Activated CD4-positive, alpha-beta memory T cell treated with anti-CD3 and anti-CD28 coated beads, Interleukin-2, amount 10 ng/mL, durations not matched to agents 7 days and 5 days (primary cell): ENCODE results near the gene YBEY. TPM values are rescaled to one million over a fixed set of nuclear protein-coding genes. Genes with fewer than 3 reads are reported as not detected.

Experiments
- CTCF ChIA-PET: fragments of 350-600 bp; sonication (Branson Sonifier 250); formaldehyde crosslinking; loops from one replicate; lab custom pipeline; 2021; ENCODE audit warnings: antibody characterized with exemption, inconsistent platforms; lab: Charles Lee
- POLR2A ChIA-PET: fragments of 350-600 bp; sonication (Branson Sonifier 250); formaldehyde crosslinking; loops from one replicate; lab custom pipeline; 2021; ENCODE audit warnings: antibody characterized with exemption; lab: Charles Lee
- DNase-seq: peaks from one replicate; pipeline ENCODE4 v3.0.0-alpha.2; 2020
- H3K27ac Mint-ChIP-seq: one replicate; pipeline ENCODE4 v1.8.0; 2021; ENCODE audit warnings: mild to moderate bottlenecking, mixed read lengths
- H3K27me3 Mint-ChIP-seq: one replicate; pipeline ENCODE4 v1.8.0; 2021; ENCODE audit warnings: mixed read lengths
- H3K36me3 Mint-ChIP-seq: one replicate; pipeline ENCODE4 v1.8.0; 2021; ENCODE audit warnings: low read depth, mixed read lengths
- H3K4me1 Mint-ChIP-seq: one replicate; pipeline ENCODE4 v1.8.0; 2021; ENCODE audit warnings: mixed read lengths
- H3K4me3 Mint-ChIP-seq: one replicate; pipeline ENCODE4 v1.8.0; 2021; ENCODE audit warnings: mild to moderate bottlenecking, mixed read lengths
- H3K9me3 Mint-ChIP-seq: one replicate; pipeline ENCODE4 v1.8.0; 2021; ENCODE audit warnings: mixed read lengths
- total RNA-seq, 2 experiments: library from RNA; stranded (reverse); gene quantifications; one replicate each; pipeline ENCODE4 v1.2.3, GENCODE V29; 2021

YBEY gene
- total RNA-seq, 2 experiments from 2014 or later, result 10.8 to 12.1 TPM

DNA sequence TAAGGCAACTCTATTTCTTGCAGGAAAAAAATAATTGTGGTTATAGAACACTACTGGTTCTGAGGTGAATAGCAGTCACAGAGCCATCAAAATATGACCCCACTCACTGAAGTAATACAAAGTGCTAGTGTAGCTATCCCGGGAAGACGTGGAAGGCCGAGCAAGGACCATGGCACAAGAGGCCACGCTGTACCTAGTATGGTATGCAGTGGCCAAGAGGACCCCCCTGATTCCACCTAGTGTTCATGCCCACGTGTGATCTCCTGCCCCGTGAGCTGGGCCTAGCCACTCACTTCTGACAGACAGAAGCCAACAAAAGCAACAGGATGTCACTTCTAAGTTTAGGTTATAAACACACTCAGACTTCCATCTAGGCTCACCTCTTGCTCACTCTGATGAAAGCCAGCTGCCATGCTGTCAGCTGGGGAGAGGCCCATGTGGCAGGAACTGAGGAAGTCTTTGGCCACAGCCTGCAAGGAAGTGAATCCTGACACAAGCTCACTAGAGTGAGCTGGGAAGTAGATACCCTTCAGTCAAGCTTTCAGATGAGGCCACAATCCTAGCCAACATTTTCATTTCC, 35.9 kb upstream of the YBEY start:
- ChIA-PET CTCF (interaction anchor here (0.8 kb wide), 1 partner anchor 108 kb away, joined by 3 read pairs; no protein-coding TSS in a partner anchor), POLR2A (interaction anchor here (0.9 to 1.9 kb wide), 4 partner anchors 17 to 73 kb away, joined by 3 to 7 read pairs (median 4); partner anchors contain the start of genes MCM3AP and YBEY)
- no peak overlapping the region for H3K4me3 Mint-ChIP-seq
- DNase-seq, result no peak
- H3K27me3 Mint-ChIP-seq, result no peaks in the 10 kb centered on the region
- peaks cover 38% of the 10 kb centered on the region for H3K4me1 Mint-ChIP-seq
- no peaks in the 10 kb centered on the region for H3K9me3 Mint-ChIP-seq
- H3K36me3 Mint-ChIP-seq, result peaks cover 77% of the 10 kb centered on the region
- peak overlapping the region; percentile 55 for H3K27ac Mint-ChIP-seq

DNA sequence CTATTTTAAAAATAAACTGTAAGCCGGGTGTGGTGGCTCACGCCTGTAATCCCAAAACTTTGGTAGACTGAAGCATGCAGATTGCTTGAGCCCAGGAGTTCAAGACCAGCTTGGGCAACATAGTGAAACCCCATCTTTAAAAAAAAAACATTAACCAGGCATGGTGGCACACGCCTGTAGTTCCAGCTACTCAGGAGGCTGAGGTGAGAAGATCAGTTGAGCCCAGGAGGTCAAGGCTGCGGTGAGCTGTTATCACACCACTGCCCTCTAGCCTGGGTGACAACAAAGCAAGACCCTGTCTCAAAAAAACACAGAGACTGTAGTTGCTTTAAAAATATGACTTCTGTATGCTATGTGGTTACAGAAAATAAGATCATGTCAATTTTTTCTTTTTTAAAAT, 33.3 kb upstream of the YBEY start:
- ChIA-PET CTCF (interaction anchor here (0.8 to 1.6 kb wide), 5 partner anchors 23 to 280 kb away, joined by 3 to 5 read pairs (median 4); partner anchors contain the start of gene MCM3AP), POLR2A (interaction anchor here (0.7 to 2.1 kb wide), 6 partner anchors 10 to 1910 kb away, joined by 3 to 9 read pairs (median 6); a partner anchor contains a TSS)
- Mint-ChIP-seq H3K27ac (peak overlapping the region; percentile 87), H3K36me3 (peaks cover 82% of the 10 kb centered on the region), H3K4me1 (peaks cover 42% of the 10 kb centered on the region), H3K4me3 (no peak overlapping the region), H3K9me3 (no peaks in the 10 kb centered on the region), H3K27me3 (no peaks in the 10 kb centered on the region)
- no peak for DNase-seq

DNA sequence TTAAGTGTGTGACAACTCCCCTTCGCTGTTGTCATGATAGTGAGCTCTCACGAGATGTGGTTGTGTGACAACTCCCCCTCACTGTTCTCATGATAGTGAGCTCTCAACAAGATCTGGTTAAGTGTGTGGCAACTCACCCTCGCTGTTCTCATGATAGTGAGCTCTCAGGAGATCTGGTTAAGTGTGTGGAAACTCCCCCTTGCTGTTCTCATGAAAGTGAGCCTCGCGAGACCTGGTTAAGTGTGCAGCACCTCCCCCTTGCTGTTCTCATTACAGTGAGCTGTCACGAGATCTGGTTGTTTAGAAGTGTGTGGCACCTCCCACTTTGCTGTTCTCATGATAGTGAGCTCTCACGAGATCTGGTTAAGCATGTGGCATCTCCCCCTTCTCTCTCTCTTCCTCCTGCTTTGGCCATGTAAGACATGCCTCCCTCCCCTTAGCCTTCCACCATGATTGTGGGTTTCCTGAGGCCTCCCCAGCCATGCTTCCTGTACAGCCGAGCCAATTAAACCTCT, 32.5 kb upstream of the YBEY start:
- no peaks in the 10 kb centered on the region for H3K27me3 Mint-ChIP-seq
- H3K4me1 Mint-ChIP-seq, result peaks cover 42% of the 10 kb centered on the region
- H3K36me3 Mint-ChIP-seq, result peaks cover 88% of the 10 kb centered on the region
- ChIA-PET POLR2A (interaction anchor here (1.2 to 2.1 kb wide), 7 partner anchors 11 to 204 kb away, joined by 3 to 9 read pairs (median 5); partner anchors contain the start of gene YBEY), CTCF (interaction anchor here (0.9 to 1.6 kb wide), 7 partner anchors 11 to 280 kb away, joined by 3 to 5 read pairs (median 3); partner anchors contain the start of gene MCM3AP)
- DNase-seq, result peak; percentile 68
- H3K27ac Mint-ChIP-seq, result peak overlapping the region; percentile 87
- no peak overlapping the region for H3K4me3 Mint-ChIP-seq
- no peaks in the 10 kb centered on the region for H3K9me3 Mint-ChIP-seq

DNA sequence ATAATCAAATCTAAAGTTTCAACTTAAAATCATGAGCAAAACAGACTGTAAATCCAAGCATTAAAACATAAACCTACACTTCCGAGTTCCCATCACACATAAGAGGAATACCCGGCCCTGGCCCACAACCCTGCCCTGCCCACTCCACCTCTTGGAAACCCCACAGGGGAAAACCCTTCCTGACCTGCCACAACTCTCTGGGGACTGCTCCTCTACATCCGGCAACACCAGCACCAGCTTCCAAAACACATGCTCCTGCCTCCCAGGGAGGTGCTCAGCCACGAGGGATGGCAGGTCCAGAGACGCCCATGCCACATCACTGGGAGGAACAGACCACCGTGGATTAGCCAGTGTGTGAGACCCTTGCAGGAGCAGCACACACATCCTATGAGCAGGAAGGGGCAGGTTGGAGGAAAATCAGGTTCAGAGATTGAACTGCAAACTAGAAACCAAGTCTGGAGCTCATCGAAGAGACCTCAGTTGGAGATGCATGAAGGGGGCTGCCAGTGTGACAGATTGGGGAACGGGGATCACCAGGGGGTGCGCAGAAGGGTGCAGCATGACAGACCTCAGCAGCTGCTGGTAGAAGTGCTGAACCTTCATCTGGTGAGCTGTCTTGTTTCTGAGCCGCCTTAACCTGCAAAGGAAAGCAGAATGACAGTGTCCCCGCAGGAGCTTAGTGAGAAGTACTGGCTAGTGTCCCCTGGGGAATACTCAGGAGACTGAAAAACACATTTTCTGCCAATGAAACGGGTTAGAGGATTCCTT, 31.8 kb upstream of the YBEY start:
- no peaks in the 10 kb centered on the region for H3K9me3 Mint-ChIP-seq
- ChIA-PET CTCF (interaction anchor here (0.9 to 1.3 kb wide), 5 partner anchors 11 to 111 kb away, joined by 3 to 5 read pairs (median 3); partner anchors contain the start of gene MCM3AP), POLR2A (interaction anchor here (0.8 to 2.1 kb wide), 8 partner anchors 10 to 203 kb away, joined by 3 to 7 read pairs (median 4); partner anchors contain the start of gene YBEY)
- H3K27me3 Mint-ChIP-seq, result no peaks in the 10 kb centered on the region
- H3K36me3 Mint-ChIP-seq, result peaks cover 86% of the 10 kb centered on the region
- peaks cover 42% of the 10 kb centered on the region for H3K4me1 Mint-ChIP-seq
- no peak overlapping the region for H3K4me3 Mint-ChIP-seq
- peak overlapping the region; percentile 87 for H3K27ac Mint-ChIP-seq
- no peak for DNase-seq

DNA sequence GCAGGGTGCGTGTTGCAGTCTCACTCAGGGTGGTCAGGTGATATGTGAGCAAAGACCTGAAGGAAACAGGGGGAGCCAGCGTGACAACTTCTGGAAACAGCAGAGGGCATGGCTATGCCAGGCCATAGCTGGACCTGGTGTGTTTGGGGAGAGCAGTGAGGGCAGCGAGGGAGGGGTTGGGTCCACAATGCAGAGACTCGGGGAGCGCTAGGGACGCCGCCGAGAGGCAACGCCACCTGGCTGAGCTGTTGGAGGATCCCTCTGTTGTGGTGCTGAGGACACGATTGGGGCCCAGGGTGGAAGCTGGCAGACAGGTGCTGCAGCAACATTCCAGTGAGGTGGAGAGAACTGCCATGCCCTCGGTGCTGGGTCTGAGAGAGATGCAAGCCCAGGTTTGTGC, 31.0 kb upstream of the YBEY start:
- Mint-ChIP-seq H3K27me3 (no peaks in the 10 kb centered on the region), H3K27ac (peak overlapping the region; percentile 87), H3K4me3 (no peak overlapping the region), H3K36me3 (peaks cover 78% of the 10 kb centered on the region), H3K4me1 (peaks cover 37% of the 10 kb centered on the region), H3K9me3 (no peaks in the 10 kb centered on the region)
- ChIA-PET CTCF (no interaction called here), POLR2A (interaction anchor here (0.8 to 2.1 kb wide), 3 partner anchors 29 to 202 kb away, joined by 3 to 6 read pairs (median 3); no protein-coding TSS in a partner anchor)
- DNase-seq, result no peak

DNA sequence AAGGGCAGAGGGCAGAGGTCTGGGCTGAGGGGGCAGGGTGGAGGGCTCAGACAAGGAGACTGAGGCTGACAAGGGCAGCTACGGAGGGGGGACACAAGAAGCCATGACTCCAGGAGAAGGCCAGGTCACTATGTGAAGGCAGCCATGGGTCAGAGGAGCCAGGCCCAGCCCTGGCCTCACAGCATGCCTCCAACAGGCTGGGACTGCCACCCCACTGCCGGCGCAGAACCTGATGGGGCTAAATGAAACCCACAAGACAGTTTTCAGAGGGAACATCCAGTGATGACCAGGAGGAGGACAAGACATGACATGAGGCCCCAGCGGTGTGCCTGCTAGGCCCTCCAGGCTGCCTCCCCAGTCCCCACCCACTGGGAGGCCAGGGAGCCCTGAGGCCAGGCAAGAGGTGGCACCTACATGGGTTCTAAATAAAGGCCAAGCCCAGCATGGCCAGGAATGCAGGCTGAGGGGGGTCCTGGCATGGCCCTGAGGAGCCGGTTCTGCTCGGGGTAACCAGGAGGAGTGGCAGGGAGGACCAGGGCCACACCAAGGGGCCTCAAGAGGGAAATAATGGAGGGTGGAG, 30.3 kb upstream of the YBEY start:
- peaks cover 30% of the 10 kb centered on the region for H3K4me1 Mint-ChIP-seq
- ChIA-PET CTCF (no interaction called here), POLR2A (no interaction called here)
- H3K4me3 Mint-ChIP-seq, result no peak overlapping the region
- H3K36me3 Mint-ChIP-seq, result peaks cover 75% of the 10 kb centered on the region
- H3K27ac Mint-ChIP-seq, result no peak overlapping the region
- DNase-seq, result no peak
- H3K9me3 Mint-ChIP-seq, result no peaks in the 10 kb centered on the region
- no peaks in the 10 kb centered on the region for H3K27me3 Mint-ChIP-seq

DNA sequence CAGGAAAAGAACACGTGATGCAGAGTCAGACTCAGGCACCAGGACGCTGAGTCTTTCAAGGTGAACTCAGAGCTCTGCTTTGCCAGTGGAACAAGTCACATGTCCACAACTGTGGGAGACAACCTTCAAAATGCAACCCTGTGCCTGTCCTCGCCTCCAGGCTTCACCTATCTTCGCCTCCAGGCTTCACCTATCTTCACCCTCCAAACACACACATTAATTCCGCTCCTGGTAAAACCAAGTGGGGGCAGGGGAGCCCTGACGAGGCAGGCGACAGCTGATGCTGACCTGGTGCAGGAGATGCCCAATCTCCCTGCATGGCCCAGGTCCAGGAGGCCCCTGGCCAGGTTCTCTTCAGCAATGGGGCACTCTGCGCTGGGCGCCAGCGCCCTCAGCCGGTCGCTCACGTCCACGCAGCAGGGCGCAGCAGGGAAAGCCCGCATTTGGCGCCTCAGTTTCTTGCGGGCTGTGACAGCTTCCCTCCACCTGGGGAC, 29.6 kb upstream of the YBEY start:
- no peak for DNase-seq
- ChIA-PET POLR2A (no interaction called here), CTCF (no interaction called here)
- Mint-ChIP-seq H3K27me3 (no peaks in the 10 kb centered on the region), H3K27ac (no peak overlapping the region), H3K4me3 (no peak overlapping the region), H3K9me3 (no peaks in the 10 kb centered on the region), H3K36me3 (peaks cover 74% of the 10 kb centered on the region), H3K4me1 (peaks cover 25% of the 10 kb centered on the region)

DNA sequence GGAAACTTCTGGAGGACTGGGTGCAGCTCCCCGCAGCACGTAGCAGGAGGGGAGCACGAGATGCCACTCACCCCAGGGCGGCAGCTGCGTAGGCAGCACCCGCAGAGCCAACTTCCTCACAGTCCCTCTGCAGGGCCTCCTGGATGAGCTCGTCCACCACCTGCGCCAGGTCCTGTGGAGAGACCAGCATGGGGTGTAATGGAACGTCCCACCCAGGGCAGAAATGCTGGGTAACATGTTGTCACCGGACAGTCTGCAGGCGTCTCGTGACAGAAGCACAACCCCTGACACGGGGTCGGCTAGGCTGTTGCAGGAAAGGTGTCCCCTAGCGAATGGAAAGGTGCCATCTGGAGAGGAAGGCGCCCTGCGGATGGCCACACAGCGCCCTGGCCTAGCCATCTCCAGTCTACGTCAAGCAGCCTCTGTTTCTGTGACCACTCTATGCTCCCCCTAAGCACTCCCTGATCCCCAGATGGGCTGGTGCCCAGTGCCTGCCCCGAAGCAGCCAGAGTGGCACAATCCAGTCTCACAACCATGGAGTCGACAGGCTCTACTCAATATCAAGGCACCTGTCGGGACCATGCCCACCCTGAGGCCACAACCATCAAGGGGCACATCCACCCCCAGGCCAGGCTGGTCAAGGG, 22.0 kb upstream of the YBEY start:
- no peak for DNase-seq
- POLR2A ChIA-PET, result no interaction called here
- no peaks in the 10 kb centered on the region for H3K9me3 Mint-ChIP-seq
- H3K4me1 Mint-ChIP-seq, result no peaks in the 10 kb centered on the region
- H3K27me3 Mint-ChIP-seq, result no peaks in the 10 kb centered on the region
- H3K4me3 Mint-ChIP-seq, result no peak overlapping the region
- CTCF ChIA-PET, result interaction anchor here (0.6 kb wide), 1 partner anchor 11 kb away, joined by 3 read pairs; no protein-coding TSS in a partner anchor
- H3K27ac Mint-ChIP-seq, result peak overlapping the region; percentile 19
- H3K36me3 Mint-ChIP-seq, result peaks cover 31% of the 10 kb centered on the region

DNA sequence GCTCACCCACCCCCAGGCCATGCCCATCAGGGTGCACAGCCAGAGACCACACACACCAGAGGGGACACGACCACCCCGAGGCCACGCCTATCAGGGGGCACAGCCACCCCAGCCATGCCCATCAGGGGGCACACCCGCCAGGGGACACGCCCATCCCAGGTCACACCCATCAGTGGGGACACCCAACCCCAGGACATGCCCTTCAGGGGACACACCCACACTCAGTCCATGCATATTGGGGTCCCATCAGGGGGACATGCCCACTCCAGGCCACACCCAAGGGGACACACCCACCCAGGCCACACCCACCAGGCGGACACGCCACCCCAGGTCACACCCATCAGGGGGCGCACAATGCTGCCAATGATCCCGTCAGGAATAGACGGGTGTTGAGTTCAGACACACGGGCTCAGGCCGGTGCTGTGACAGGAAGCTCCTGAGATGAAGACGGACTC, 21.4 kb upstream of the YBEY start:
- Mint-ChIP-seq H3K36me3 (peaks cover 31% of the 10 kb centered on the region), H3K27me3 (no peaks in the 10 kb centered on the region)
- POLR2A ChIA-PET, result no interaction called here

DNA sequence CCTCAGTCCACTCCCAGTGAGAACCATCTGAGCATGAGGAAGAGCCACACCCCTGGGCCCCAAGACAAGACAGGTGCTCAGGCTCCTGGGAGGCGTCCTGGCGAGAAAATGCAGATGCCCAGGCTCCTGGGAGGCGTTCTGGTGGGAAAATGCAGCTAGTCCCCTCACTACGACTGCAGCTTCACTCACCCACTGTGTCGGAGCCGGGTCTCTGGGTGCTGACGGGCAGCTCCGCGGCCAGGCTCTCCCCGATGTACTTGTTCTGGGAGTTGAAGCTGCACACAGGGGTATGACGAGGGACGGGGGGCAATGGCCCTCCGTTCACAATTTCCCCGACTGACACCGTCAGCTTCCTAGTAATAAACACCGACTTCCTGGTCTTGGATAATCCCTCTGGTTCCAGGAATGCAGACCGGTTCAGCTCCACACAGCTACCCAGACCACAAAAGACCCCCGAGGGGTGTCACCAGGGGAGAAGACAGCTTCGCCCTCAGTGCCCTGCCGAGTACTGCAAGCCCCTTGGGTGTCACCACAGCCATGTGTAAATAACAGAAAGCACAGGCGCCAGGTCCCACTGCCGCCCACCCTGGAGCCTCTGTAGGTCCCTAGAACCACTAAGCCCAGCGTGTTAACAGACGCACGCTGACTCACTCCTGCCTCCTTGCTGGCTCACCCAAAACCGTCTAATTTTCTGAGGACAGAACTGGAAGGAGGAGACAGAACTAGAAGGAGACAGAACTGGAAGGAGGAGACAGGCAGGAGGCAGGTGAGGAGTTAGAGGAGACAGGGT, 20.2 kb upstream of the YBEY start:
- ChIA-PET CTCF (interaction anchor here (1.5 kb wide), 1 partner anchor 18 kb away, joined by 3 read pairs; no protein-coding TSS in a partner anchor), POLR2A (no interaction called here)
- no peak overlapping the region for H3K4me3 Mint-ChIP-seq

More for the DNA sequence above, 21.4 kb upstream of the YBEY start:
- Mint-ChIP-seq H3K4me1 (no peaks in the 10 kb centered on the region), H3K4me3 (no peak overlapping the region), H3K9me3 (no peaks in the 10 kb centered on the region), H3K27ac (no peak overlapping the region)
- CTCF ChIA-PET, result interaction anchor here (1.5 kb wide), 1 partner anchor 19 kb away, joined by 3 read pairs; no protein-coding TSS in a partner anchor
- DNase-seq, result no peak

DNA sequence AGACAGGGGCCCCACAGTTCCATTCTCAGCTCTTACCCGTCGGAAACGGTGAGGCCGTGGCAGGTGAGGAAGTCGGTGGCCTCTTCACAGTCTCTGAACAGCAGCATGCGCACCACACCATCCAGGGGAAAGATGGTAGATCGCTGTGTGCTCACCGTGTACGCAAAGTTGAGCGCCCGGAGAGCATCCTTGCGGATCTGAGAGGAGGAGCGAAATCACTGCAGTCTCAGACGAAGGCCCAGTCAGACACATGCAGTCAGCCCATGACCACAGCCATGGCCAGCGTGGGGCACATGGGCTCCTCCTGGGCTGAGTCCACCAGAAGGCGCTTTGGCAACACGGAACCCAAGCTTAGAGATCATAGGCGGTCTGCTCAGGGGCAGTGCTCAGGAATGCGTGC, 19.2 kb upstream of the YBEY start:
- H3K36me3 Mint-ChIP-seq, result peaks cover 38% of the 10 kb centered on the region
- DNase-seq, result no peak
- ChIA-PET POLR2A (no interaction called here), CTCF (no interaction called here)
- H3K27me3 Mint-ChIP-seq, result no peaks in the 10 kb centered on the region
- H3K9me3 Mint-ChIP-seq, result no peaks in the 10 kb centered on the region
- no peak overlapping the region for H3K4me3 Mint-ChIP-seq
- no peak overlapping the region for H3K27ac Mint-ChIP-seq
- H3K4me1 Mint-ChIP-seq, result no peaks in the 10 kb centered on the region

More for the DNA sequence above, 20.2 kb upstream of the YBEY start:
- DNase-seq, result no peak
- Mint-ChIP-seq H3K36me3 (peaks cover 38% of the 10 kb centered on the region), H3K4me1 (no peaks in the 10 kb centered on the region), H3K27me3 (no peaks in the 10 kb centered on the region), H3K9me3 (no peaks in the 10 kb centered on the region), H3K27ac (no peak overlapping the region)
